GM12878 (cell line): ENCODE results near the gene LMOD1. TPM values are rescaled to one million over a fixed set of nuclear protein-coding genes. Genes with fewer than 3 reads are reported as not detected.

ENCODE experiments used
- ATAC-seq: fragments of 200-7000 bp; cut with Tn5 transposase; 3 replicates; pipeline ENCODE4 v1.9.1; 2020; ENCODE audit warnings: mild to moderate bottlenecking, moderate library complexity
- BruUV-seq: library from RNA; stranded (reverse); fragments of 400-500 nt; replicated peaks from 2 replicates; lab custom pipeline; 2021; lab: Mats Ljungman, UMichigan
- CTCF ChIA-PET: fragments of 300-600 bp; sonication (Branson Sonifier 250); formaldehyde crosslinking; extraction: SDS; loops from one replicate; lab custom pipeline; 2021; ENCODE audit warnings: inconsistent platforms; lab: Yijun Ruan, JAX
- POLR2A ChIA-PET: fragments of 350-600 bp; formaldehyde crosslinking; extraction: SDS; loops from one replicate; lab custom pipeline; 2021; ENCODE audit warnings: inconsistent platforms; lab: Charles Lee
- RAD21 ChIA-PET: fragments of 300-600 bp; sonication (Branson Sonifier 250); formaldehyde crosslinking; loops from one replicate; lab custom pipeline; 2023; ENCODE audit warnings: antibody characterized with exemption; ENCODE audit not compliant: unreplicated experiment; lab: Charles Lee
- SMC1A ChIA-PET: fragments of 300-600 bp; sonication (Branson Sonifier 250); formaldehyde crosslinking; loops from one replicate; lab custom pipeline; 2023; ENCODE audit not compliant: unreplicated experiment, uncharacterized antibody; lab: Charles Lee
- DNase-seq: peaks from one replicate; pipeline ENCODE4 v3.0.0-alpha.2; 2011; ENCODE audit warnings: low read depth, low spot score
- FAIRE-seq: peaks from 3 replicates; lab custom pipeline; 2011; peaks lifted over from hg19 to GRCh38; lab: Jason Lieb, UNC
- H2AFZ ChIP-seq: 2 replicates; pipeline ENCODE4 v1.6.0; 2011; ENCODE audit warnings: low read depth, low read length, control low read depth; ENCODE audit not compliant: control insufficient read depth
- H3K27ac ChIP-seq: 2 replicates; pipeline ENCODE4 v1.5.1; 2011; ENCODE audit warnings: control low read depth; ENCODE audit not compliant: control insufficient read depth, insufficient read depth
- H3K27me3 ChIP-seq, 2 experiments: replicated peaks in 1 of 2; 2 replicates each; pipeline versions ENCODE4 v1.6.0 to v1.6.1; 2011; ENCODE audit warnings: low read length in 1 of 2; ENCODE audit not compliant: control insufficient read depth in 2 of 2, insufficient read depth in 2 of 2
- H3K36me3 ChIP-seq, 2 experiments: 2 replicates each; pipeline ENCODE4 v1.5.1; 2011; ENCODE audit warnings: low read length in 1 of 2; ENCODE audit not compliant: control insufficient read depth in 2 of 2, insufficient read depth in 2 of 2
- H3K4me1 ChIP-seq: 2 replicates; pipeline ENCODE4 v1.6.1; 2011; ENCODE audit warnings: mild to moderate bottlenecking, low read length, moderate library complexity, mixed read lengths; ENCODE audit not compliant: control insufficient read depth, insufficient read depth
- H3K4me2 ChIP-seq: 2 replicates; pipeline ENCODE4 v1.6.0; 2011; ENCODE audit warnings: control low read depth; ENCODE audit not compliant: control insufficient read depth, insufficient read depth
- H3K4me3 ChIP-seq: fragments of 200-600 bp; sonication (generic); 2 replicates; pipeline ENCODE4 v1.5.1; 2016
- H3K79me2 ChIP-seq: 2 replicates; pipeline ENCODE4 v1.6.0; 2011; ENCODE audit warnings: low read length; ENCODE audit not compliant: control insufficient read depth, insufficient read depth
- H3K9ac ChIP-seq: 2 replicates; pipeline ENCODE4 v1.8.0; 2011; ENCODE audit warnings: low read length, control low read depth, mixed read lengths; ENCODE audit not compliant: control insufficient read depth, insufficient read depth
- H3K9me3 ChIP-seq: replicated peaks from 3 replicates; pipeline ENCODE4 v1.5.1; 2011; ENCODE audit warnings: mild to moderate bottlenecking, low read length; ENCODE audit not compliant: control insufficient read depth, insufficient read depth
- H4K20me1 ChIP-seq: 2 replicates; pipeline ENCODE4 v1.6.0; 2011; ENCODE audit not compliant: control insufficient read depth, insufficient read depth
- CHD1 ChIP-seq: IDR thresholded peaks from 2 replicates; pipeline ENCODE4 v1.6.1; 2012; ENCODE audit warnings: low read depth, low read length, improper control_type of control experiment
- ESRRA ChIP-seq: IDR thresholded peaks from 2 replicates; pipeline ENCODE4 v1.6.1; 2012; ENCODE audit warnings: mild to moderate bottlenecking, low read length, improper control_type of control experiment
- FOS ChIP-seq: IDR thresholded peaks from 3 replicates; pipeline ENCODE4 v1.6.1; 2011; ENCODE audit warnings: borderline replicate concordance; ENCODE audit not compliant: insufficient read length; ENCODE audit errors: extremely low read depth
- FOXK2 ChIP-seq: fragments of 450-650 bp; IDR thresholded peaks from 2 replicates; pipeline ENCODE4 v1.6.1; 2017; ENCODE audit warnings: mild to moderate bottlenecking, moderate library complexity
- MEF2B ChIP-seq: fragments of 450-650 bp; IDR thresholded peaks from 2 replicates; pipeline ENCODE4 v1.6.1; 2018; ENCODE audit warnings: mild to moderate bottlenecking, moderate library complexity; ENCODE audit not compliant: partially characterized antibody, poor library complexity, severe bottlenecking
- POLR2AphosphoS2 ChIP-seq: IDR thresholded peaks from 2 replicates; pipeline ENCODE4 v1.6.1; 2011; ENCODE audit warnings: low read depth, mild to moderate bottlenecking, low read length, improper control_type of control experiment, moderate library complexity
- SMAD5 ChIP-seq: IDR thresholded peaks from 2 replicates; pipeline ENCODE4 v1.6.1; 2016; ENCODE audit warnings: antibody characterized with exemption, low read depth
- SREBF2 ChIP-seq: IDR thresholded peaks from 2 replicates; pipeline ENCODE4 v1.6.1; 2012; ENCODE audit warnings: mild to moderate bottlenecking, low read length
- TARDBP ChIP-seq: IDR thresholded peaks from 2 replicates; pipeline ENCODE4 v1.6.1; 2016; ENCODE audit warnings: borderline replicate concordance
- ZSCAN29 ChIP-seq: fragments of 450-650 bp; IDR thresholded peaks from 2 replicates; pipeline ENCODE4 v1.6.1; 2017; ENCODE audit warnings: mild to moderate bottlenecking, moderate library complexity
- WGBS: methylation state at CpG from one replicate; pipeline ENCODE4 v1.1.6; 2016; ENCODE audit warnings: low lambda C conversion rate; ENCODE audit not compliant: insufficient replicate concordance, insufficient coverage; ENCODE audit errors: missing lambda C conversion rate; 5-methylcytosine and 5-hydroxymethylcytosine counted together
- in situ Hi-C: fragments of 300-500 bp; cut with MboI; formaldehyde crosslinking; loops from 9 replicates; pipeline ENCODE4 v1.14.3; 2018; ENCODE audit warnings: mixed read lengths
- intact Hi-C: fragments of 100-400 bp; cut with micrococcal nuclease; formaldehyde crosslinking; loops from one replicate; pipeline ENCODE4 v1.14.2; 2022; ENCODE audit not compliant: unreplicated experiment
- polyA plus RNA-seq, 11 experiments: library from polyadenylated mRNA; depleted of rRNA in 4 of 11; unstranded in 6 of 11; stranded (reverse) in 5 of 11; fragments of >200 nt; fragmentation: Nextera tagmentation in 4 of 11; fragmentation: Illumina TruSeq in 1 of 11; extraction: Ambion mirVana in 4 of 11; extraction: Trizol in 1 of 11; gene quantifications; 1 replicate in 1 of 11; 2 replicates in 10 of 11; pipeline versions ENCODE4 v1.2.1 to v1.2.3, GENCODE V29; 2011 to 2016; ENCODE audit warnings: inconsistent platforms in 2 of 11, missing spikeins in 2 of 11, low read depth in 1 of 11
- total RNA-seq, 4 experiments: library from RNA; depleted of rRNA in 3 of 4; stranded (reverse); fragments of >200 nt in 3 of 4; fragmentation: Illumina TruSeq in 1 of 4; extraction: Trizol in 1 of 4; gene quantifications; 2 replicates each; pipeline versions ENCODE4 v1.2.1 to v1.2.3, GENCODE V29; 2013 to 2021
- TF ChIP-seq, protein P1 (sequence below): fragments of 450-650 bp; formaldehyde crosslinking; IDR thresholded peaks from 2 replicates; pipeline ENCODE4 v1.5.0; 2022; ENCODE audit warnings: mild to moderate bottlenecking, missing genetic modification characterization
- TF ChIP-seq, protein P2 (sequence below): fragments of 450-650 bp; IDR thresholded peaks from 2 replicates; pipeline ENCODE4 v1.6.1; 2017; ENCODE audit warnings: antibody characterized with exemption, mild to moderate bottlenecking, moderate library complexity
- TF ChIP-seq, protein P3 (sequence below): IDR thresholded peaks from 2 replicates; pipeline ENCODE4 v1.6.1; 2012; ENCODE audit warnings: low read depth, low read length, improper control_type of control experiment
- TF ChIP-seq, protein P4 (sequence below): fragments of 450-650 bp; IDR thresholded peaks from 2 replicates; pipeline ENCODE4 v1.6.1; 2017; ENCODE audit warnings: borderline replicate concordance

The LMOD1 gene
- total and polyA plus RNA-seq, 10 of the 15 experiments (the other 5 are each of a cell fraction or from before 2014, with no cell fraction given), result 0.15 TPM; not detected in 9

DNA sequence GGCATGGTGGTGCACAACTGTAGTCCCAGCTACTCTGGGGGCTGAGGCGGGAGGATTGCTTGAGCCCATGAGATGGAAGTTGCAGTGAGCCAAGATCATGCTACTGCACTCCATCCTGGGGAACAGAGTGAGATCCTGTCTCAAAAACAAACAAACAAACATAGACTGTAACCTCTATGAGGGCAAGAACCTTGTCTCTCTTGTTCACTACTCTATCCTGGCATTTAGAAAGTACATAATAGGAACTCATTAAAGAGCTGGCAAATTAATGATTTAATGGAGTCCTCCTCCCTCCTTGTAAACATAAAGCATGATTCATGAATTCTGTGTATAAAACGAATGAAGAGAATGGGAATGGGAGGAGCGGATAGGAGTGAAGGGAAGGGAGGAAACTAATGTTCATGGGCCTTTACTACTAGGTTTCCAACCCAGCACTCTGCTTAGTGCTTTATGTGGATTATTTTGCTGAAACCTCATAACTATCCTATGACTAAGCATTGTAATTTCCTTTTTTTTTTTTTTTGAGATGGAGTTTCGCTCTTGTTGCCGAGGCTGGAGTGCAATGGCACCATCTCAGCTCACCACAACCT lies 8.6 kb downstream of the LMOD1 start (continued):
- TF ChIP-seq, protein P1, sequence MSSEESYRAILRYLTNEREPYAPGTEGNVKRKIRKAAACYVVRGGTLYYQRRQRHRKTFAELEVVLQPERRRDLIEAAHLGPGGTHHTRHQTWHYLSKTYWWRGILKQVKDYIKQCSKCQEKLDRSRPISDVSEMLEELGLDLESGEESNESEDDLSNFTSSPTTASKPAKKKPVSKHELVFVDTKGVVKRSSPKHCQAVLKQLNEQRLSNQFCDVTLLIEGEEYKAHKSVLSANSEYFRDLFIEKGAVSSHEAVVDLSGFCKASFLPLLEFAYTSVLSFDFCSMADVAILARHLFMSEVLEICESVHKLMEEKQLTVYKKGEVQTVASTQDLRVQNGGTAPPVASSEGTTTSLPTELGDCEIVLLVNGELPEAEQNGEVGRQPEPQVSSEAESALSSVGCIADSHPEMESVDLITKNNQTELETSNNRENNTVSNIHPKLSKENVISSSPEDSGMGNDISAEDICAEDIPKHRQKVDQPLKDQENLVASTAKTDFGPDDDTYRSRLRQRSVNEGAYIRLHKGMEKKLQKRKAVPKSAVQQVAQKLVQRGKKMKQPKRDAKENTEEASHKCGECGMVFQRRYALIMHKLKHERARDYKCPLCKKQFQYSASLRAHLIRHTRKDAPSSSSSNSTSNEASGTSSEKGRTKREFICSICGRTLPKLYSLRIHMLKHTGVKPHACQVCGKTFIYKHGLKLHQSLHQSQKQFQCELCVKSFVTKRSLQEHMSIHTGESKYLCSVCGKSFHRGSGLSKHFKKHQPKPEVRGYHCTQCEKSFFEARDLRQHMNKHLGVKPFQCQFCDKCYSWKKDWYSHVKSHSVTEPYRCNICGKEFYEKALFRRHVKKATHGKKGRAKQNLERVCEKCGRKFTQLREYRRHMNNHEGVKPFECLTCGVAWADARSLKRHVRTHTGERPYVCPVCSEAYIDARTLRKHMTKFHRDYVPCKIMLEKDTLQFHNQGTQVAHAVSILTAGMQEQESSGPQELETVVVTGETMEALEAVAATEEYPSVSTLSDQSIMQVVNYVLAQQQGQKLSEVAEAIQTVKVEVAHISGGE (CRISPR knock-in tag), result no peak
- TF ChIP-seq, protein P2, sequence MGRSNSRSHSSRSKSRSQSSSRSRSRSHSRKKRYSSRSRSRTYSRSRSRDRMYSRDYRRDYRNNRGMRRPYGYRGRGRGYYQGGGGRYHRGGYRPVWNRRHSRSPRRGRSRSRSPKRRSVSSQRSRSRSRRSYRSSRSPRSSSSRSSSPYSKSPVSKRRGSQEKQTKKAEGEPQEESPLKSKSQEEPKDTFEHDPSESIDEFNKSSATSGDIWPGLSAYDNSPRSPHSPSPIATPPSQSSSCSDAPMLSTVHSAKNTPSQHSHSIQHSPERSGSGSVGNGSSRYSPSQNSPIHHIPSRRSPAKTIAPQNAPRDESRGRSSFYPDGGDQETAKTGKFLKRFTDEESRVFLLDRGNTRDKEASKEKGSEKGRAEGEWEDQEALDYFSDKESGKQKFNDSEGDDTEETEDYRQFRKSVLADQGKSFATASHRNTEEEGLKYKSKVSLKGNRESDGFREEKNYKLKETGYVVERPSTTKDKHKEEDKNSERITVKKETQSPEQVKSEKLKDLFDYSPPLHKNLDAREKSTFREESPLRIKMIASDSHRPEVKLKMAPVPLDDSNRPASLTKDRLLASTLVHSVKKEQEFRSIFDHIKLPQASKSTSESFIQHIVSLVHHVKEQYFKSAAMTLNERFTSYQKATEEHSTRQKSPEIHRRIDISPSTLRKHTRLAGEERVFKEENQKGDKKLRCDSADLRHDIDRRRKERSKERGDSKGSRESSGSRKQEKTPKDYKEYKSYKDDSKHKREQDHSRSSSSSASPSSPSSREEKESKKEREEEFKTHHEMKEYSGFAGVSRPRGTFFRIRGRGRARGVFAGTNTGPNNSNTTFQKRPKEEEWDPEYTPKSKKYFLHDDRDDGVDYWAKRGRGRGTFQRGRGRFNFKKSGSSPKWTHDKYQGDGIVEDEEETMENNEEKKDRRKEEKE, result no peak

DNA sequence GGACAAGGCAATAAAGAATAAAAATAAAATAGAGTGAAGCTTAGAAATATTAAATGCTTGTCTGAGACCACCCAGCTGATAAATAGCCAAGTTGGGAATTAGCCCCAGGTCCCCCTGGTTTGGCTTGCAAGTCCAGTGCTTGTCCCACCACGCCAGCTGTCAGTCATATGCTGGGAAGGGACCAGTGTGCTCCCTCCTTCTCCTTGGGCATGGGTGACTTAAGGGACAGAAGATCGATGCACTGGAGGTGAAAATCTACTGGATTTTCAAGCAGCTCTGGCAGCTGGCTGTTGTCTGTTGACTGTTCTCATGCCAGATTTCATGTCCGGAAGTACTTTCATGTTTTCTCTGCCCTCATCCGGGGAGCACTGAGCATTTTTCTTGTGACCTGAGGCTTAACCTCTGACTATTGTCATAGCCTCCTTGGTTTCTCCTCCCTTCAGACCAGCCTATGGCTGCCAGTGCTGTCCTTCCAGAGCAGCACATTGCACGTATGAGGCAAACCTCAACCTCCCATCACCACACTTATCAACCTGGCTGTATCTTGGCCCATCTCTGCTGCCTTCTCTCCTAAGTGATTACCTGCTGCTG lies 12.4 kb downstream of the LMOD1 start:
- H3K4me2 ChIP-seq, result no peak overlapping the region
- in situ Hi-C loops, result no loop called here
- ATAC-seq, result no peak
- H3K27me3 ChIP-seq, result no peaks in the 10 kb centered on the region; a peak in 1 of 4 replicates
- ChIA-PET SMC1A (no interaction called here), CTCF (interaction anchor here (1.7 kb wide), 1 partner anchor 184 kb away, joined by 3 read pairs; no protein-coding TSS in a partner anchor), RAD21 (no interaction called here), POLR2A (no interaction called here)
- H3K79me2 ChIP-seq, result no peaks in the 10 kb centered on the region
- intact Hi-C loops, result no loop called here
- H3K36me3 ChIP-seq, result no peaks in the 10 kb centered on the region
- DNase-seq, result no peak
- H3K9me3 ChIP-seq, result no peaks in the 10 kb centered on the region
- no TSS peak for BruUV-seq
- H3K27ac ChIP-seq, result no peak overlapping the region
- no peak overlapping the region for H3K9ac ChIP-seq
- H4K20me1 ChIP-seq, result no peaks in the 10 kb centered on the region
- no peak overlapping the region for H3K4me3 ChIP-seq
- H3K4me1 ChIP-seq, result no peaks in the 10 kb centered on the region
- no peak overlapping the region for H2AFZ ChIP-seq
- 40% methylated on average over 5 of the region's 5 CpGs for WGBS
- no peak for FAIRE-seq
- TF ChIP-seq ZSCAN29 (no peak), SMAD5 (no peak), SREBF2 (no peak), ESRRA (no peak), MEF2B (no peak), CHD1 (no peak), FOS (no peak), TARDBP (no peak), FOXK2 (no peak), POLR2AphosphoS2 (no peak)
- TF ChIP-seq, protein P3, sequence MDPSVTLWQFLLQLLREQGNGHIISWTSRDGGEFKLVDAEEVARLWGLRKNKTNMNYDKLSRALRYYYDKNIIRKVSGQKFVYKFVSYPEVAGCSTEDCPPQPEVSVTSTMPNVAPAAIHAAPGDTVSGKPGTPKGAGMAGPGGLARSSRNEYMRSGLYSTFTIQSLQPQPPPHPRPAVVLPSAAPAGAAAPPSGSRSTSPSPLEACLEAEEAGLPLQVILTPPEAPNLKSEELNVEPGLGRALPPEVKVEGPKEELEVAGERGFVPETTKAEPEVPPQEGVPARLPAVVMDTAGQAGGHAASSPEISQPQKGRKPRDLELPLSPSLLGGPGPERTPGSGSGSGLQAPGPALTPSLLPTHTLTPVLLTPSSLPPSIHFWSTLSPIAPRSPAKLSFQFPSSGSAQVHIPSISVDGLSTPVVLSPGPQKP, result no peak
- TF ChIP-seq, protein P4, sequence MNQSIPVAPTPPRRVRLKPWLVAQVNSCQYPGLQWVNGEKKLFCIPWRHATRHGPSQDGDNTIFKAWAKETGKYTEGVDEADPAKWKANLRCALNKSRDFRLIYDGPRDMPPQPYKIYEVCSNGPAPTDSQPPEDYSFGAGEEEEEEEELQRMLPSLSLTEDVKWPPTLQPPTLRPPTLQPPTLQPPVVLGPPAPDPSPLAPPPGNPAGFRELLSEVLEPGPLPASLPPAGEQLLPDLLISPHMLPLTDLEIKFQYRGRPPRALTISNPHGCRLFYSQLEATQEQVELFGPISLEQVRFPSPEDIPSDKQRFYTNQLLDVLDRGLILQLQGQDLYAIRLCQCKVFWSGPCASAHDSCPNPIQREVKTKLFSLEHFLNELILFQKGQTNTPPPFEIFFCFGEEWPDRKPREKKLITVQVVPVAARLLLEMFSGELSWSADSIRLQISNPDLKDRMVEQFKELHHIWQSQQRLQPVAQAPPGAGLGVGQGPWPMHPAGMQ, result no peak
